Gastroesophageal sphincter (tissue), 3 donors: ENCODE results near the gene MSX2.

Experiments used
- EP300 ChIP-seq: sonication (generic); formaldehyde crosslinking; IDR thresholded peaks from one replicate; pipeline ENCODE4 v1.6.1; 2017; ENCODE audit warnings: antibody characterized with exemption, mild to moderate bottlenecking
- POLR2A ChIP-seq, 2 donors: fragments of 450-650 bp; IDR thresholded peaks; one replicate each; pipeline ENCODE4 v1.6.1; 2017; ENCODE audit warnings: antibody characterized with exemption in 2 of 2, mild to moderate bottlenecking in 2 of 2, moderate library complexity in 1 of 2
- TF ChIP-seq, protein P1 (sequence below), 4 experiments: fragments of 200-600 bp in 2 of 4; fragments of 450-650 bp in 2 of 4; sonication (generic) in 1 of 4; IDR thresholded peaks; one replicate each; pipeline ENCODE4 v1.5.1; 2017 to 2019; ENCODE audit warnings: antibody characterized with exemption in 4 of 4, mild to moderate bottlenecking in 2 of 4, moderate library complexity in 2 of 4

DNA sequence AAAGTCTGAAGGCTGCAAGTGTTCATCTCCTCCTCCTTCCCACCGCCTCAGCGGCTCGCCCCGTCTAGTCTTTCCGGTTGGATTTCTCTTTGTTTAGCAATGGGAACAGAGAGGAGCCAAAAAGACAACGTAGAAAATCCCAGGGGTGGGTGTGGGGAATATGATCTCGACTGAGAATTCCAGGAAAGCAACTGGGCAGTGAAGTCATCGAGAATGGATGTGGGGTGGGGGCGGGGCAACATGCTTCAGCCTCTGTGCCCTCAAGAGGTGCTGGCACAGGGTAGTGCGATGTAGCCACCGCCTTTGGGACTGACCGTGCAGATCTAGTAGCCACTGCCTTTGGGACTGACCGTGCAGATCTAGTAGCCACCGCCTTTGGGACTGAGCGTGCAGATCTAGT is 12.9 kb downstream of the MSX2 start:
- TF ChIP-seq, protein P1, sequence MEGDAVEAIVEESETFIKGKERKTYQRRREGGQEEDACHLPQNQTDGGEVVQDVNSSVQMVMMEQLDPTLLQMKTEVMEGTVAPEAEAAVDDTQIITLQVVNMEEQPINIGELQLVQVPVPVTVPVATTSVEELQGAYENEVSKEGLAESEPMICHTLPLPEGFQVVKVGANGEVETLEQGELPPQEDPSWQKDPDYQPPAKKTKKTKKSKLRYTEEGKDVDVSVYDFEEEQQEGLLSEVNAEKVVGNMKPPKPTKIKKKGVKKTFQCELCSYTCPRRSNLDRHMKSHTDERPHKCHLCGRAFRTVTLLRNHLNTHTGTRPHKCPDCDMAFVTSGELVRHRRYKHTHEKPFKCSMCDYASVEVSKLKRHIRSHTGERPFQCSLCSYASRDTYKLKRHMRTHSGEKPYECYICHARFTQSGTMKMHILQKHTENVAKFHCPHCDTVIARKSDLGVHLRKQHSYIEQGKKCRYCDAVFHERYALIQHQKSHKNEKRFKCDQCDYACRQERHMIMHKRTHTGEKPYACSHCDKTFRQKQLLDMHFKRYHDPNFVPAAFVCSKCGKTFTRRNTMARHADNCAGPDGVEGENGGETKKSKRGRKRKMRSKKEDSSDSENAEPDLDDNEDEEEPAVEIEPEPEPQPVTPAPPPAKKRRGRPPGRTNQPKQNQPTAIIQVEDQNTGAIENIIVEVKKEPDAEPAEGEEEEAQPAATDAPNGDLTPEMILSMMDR (IDR thresholded peaks at IDR 0.05) = no peak
- no peak for TF ChIP-seq EP300
- no peak for TF ChIP-seq POLR2A (IDR thresholded peaks at IDR 0.05)
